Activated T-cell treated with anti-CD3 and anti-CD28 coated beads for 4 hours (primary cell): Measurements from ENCODE around the gene CAMK1D.
"Not testable (repeated sequence)": the region's sequence is repeated elsewhere in the genome, so short reads cannot be mapped to it uniquely, and the experiment has no call there.

Experiments
- DNase-seq: peaks from one replicate; pipeline ENCODE4 v3.0.0-alpha.2; 2020

Gene CAMK1D

GRCh38 chr10:12341526-12341925 is 7.8 kb upstream of the CAMK1D start:
- DNase-seq, result no peak

DNA sequence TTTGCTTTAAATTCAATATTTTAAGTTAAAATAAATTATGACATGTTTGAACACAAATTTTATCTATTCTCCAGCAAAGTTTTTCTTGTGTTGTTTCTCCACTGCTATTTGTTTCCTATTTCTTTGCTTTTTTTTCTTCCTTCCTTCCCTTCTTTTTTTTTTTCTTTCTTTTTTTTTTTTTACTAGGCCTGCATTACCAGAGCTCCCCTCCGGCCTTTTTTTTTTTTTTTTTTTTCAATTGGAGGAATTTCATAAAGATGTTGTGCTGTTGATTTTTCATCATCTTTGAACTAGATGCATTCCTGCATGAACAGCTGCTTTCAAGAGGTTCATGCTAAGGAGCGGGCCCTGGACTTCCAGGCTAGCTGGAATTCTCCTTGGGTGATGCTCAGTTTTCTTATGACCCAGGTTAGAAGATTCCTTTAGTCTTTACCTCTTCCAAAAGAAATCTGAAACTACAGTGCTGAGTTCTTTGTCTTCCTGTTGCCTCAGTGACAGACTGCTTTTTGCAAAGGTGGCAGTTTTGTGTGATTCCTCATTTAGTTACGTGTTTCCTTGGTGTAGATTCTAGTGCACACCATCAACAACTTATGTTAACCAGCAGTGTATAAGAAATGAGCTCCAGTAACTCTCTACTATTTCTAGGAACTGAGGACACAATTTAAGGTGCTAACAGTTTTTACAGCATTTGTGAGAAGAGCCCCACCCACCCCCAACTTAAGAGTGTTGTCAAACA is 4.8 kb upstream of the CAMK1D start:
- no peak for DNase-seq

DNA sequence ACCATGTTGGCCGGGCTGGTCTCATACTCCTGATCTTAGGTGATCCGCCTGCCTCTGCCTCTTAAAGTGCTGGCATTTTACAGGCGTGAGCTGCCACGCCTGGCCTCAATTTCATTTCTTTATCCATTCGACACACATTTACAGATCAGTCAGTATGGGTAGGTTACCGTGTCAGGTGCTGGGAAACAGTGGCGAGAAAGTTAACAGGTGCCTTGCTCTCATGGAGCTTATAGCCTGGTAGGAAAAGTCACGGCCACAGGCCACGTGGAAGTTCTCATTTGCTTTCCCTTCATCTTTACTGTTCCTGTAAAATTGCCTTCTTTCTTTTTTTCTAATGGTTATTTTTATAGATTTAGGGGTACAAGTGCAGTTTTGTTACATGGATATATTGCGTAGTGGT is 2.6 kb upstream of the CAMK1D start:
- DNase-seq, result no peak

DNA sequence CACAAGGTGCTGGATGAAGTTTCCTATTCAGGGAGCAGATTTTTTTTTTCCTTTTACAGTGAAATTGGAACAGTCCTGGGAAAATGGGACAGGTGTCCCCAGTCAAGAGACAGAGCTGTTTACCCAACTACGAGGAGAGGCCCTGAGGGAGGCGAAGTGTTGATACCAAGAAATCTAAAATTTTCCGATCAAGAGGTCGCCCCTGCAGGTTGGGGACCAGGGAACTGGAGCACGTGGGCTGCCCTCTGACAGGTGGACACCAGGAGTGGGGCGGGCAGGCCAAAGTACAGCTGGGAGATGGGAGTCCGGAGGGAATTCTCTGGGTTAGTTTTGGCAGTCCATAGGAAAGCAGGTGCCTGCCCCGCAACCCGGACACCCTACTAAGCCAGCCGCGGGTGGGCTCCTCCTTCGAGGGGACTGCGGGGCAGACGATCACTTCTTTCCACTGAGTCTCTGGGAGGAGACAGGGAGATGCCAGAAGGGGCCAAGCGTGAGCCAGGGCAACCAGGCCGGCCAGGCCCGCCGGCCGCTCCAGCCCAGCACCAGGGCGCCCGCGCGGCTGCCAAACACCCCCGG is 965 bp upstream of the CAMK1D start:
- DNase-seq, result no peak

GRCh38 chr10:12349629-12350166 is 351 bp downstream of the CAMK1D start:
- no peak for DNase-seq

DNA sequence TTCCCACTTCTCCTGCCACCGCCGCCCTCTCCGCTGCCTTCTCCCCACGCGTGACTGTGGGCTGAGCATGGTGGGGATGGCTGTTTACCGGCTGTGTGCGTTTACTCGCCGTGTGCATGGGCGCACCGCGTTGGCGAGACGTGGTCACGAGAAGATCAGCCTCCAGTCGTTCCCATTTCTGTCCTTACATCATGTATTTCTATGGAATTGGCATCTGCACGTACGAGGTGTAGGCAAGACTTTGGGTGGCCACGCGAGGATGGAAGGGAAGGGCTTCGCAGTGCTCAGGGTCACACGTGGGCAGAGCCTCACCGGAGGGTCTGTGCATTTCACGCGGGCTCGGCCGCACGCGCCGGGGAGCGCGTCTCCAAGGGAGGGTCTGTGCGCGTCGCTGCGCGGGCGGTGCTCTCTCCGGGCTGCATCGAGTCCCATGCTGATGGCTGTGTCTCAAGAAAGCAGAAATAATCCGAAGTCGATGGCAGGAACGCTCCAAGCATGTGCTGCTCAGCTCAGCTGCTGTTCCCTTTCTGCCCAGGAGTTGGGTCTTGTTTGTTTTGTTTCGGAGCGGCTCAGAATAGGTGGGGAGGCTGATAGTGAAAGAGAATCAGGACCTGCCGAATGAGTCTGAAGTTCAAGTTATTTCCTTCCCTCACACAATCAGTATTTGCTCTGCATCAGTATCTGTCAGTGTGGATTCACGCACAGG is 973 bp downstream of the CAMK1D start:
- peak; percentile 35 for DNase-seq

DNA sequence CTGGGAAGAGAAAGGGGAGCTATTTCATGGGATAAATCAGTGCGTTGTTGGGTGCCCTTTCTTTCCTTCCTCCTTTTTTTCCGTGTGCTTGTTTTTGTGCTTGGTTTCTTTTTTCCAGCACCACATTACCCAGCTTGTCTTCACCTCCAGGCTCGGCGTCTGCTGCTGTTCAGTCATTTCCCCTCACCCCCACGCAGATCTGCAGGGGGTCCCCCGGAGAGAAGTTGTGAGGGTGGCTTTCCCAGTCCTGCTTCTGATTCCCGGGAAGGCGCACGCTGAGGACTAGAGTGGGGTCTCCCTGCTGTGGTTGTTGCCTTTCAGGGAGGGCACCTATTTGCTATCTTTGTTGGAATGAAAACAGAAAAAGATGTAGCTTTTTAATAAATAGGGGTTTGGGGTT is 1.6 kb downstream of the CAMK1D start:
- DNase-seq, result no peak

DNA sequence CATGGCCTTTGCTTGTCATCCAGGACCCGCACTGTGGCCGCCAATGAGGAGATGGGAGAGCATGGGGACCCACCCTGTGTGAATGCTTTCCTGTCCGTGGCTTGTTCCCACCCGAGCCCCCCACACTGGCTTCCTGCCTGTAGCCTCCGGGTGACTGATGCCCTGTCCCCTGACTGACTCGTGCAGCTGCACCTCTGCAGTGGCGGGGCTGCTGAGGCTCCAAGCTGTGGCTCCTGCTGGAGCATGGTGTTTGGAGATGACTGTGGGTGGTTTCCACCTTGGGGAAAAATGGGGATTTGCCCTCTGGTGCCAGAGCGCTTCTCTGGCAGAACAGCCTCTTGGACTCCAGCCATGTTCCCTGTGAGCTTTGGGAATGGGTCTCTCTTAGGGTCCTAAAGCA is 2.1 kb downstream of the CAMK1D start:
- DNase-seq, result no peak

DNA sequence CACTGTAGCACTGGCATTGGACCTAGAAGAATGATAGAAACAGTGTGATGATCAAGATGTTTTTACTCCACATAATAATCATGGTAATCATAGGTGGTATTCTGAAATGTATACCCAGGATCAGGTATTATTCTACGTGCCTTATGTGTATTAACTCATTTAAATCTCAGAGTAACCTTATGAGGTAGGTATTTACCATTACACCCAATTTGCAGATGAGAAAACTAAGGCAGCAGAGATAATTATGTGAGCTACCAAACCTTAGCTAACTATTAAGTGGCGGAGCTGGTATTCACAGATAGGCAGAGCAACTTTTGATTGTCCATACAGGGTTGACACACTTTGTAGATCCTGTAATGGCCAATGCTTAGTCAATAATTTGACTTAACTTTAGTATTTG is 2.5 kb downstream of the CAMK1D start:
- no peak for DNase-seq

GRCh38 chr10:12353399-12354242 is 4.3 kb downstream of the CAMK1D start:
- DNase-seq, result no peak

DNA sequence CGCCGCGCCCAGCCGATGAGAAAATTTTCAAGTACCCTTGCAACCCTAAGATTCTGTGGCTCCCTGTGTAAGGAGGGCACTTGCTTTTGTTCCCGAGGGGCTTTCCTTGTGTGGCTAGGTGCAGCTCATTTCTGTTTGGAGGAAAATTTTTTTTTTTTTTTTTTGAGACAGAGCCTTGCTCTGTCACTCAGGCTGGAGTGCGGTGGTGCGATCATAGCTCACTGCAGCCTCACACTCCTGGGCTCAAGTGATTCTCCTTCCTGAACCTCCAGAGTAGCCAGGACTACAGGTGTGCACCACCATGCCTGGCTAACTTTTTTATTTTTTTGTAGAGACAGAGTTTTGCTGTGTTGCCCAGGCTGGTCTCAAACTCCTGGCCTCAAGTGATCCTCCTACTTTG is 5.3 kb downstream of the CAMK1D start:
- DNase-seq, result not testable (repeated sequence)

DNA sequence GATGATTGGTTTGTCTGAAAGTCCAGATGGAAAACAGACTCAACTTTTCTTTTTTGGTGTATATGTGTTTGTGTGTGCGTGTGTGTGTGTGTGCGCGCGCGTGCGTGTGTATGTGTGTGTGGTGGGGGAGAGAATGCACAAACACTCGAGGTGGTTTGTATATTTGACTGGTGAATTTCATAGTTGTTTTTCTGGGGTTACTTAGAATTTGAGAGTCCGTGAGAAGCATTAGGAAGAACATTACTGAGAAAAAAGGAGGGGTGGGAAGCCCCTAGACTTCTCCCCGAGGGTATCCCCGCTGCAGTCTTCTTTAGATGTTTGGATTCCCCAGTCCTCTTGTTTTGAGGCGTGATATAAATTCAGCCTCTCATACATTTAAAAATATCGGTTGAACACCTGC is 6.0 kb downstream of the CAMK1D start:
- no peak for DNase-seq

GRCh38 chr10:12357525-12358151 is 8.3 kb downstream of the CAMK1D start:
- DNase-seq, result no peak

- DNase-seq, result no peak
Observed at GRCh38 chr10:12358863-12359564, 9.7 kb downstream of the CAMK1D start.

DNA sequence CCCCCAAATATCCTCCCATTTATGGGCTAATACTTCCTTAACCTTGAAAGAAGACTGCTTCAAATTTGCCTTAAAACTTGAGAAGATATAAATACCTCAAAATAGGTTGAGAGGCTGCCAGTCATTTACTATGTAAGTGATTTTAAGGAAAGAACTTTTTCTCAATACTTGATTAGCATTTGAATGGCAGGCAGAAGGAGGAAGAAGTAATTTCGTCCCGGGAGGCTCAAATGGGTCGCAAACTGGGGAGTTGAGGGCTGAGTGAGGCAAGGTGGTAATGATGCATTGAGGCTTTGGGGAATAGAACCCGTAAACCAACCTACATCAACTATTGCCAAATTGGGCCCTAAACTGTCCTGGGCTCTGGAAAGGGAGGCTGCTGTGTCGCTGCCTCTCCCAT is 11.1 kb downstream of the CAMK1D start:
- no peak for DNase-seq

DNA sequence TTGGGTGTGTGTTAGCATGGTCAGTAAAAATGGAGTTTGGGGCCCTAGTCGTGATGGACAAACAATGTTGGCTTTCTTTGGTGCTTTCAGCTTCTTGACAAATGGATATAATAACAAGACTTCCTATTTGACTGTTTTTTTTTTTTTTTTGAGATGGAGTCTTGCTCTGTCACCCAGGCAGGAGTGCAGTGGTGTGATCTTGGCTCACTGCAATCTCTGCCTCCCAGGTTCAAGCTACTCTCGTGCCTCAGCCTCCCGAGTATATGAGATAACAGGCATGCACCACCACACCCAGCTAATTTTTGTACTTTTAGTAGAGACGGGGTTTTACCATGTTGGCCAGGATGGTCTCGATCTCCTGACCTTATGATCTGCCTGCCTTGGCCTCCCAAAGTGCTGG is 11.8 kb downstream of the CAMK1D start:
- DNase-seq, result not testable (repeated sequence)

- DNase-seq, result no peak
Observed at GRCh38 chr10:12364559-12364958, 15.2 kb downstream of the CAMK1D start.

- no peak for DNase-seq
Observed at GRCh38 chr10:12367272-12367671, 17.9 kb downstream of the CAMK1D start.

GRCh38 chr10:12369982-12370381 is 20.6 kb downstream of the CAMK1D start:
- DNase-seq, result no peak

GRCh38 chr10:12372846-12373245 is 23.5 kb downstream of the CAMK1D start:
- no peak for DNase-seq

- DNase-seq, result no peak
Observed at GRCh38 chr10:12375076-12375504, 25.7 kb downstream of the CAMK1D start.

DNA sequence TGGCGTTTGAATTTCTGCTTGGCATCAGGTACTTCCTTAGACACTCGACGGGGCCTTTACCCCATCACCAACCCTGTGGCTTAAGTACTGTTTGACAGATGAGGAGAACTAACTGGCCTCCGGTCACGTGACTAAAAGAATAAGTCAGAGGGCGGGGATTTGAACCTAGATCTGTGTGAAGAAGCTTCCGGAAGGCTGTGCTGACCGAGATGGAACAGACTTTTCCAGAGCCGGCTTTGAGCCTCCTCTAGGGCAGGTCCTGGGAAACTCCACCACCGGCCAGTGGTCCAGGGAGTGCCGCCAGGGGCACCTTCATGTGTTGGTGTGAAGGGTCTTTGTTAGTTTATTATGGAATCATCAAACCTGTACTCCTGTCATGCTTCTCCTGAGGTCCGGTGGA is 26.9 kb downstream of the CAMK1D start:
- no peak for DNase-seq
